ENCODE data around the gene POLRMT. TPM values are rescaled to one million over a fixed set of nuclear protein-coding genes. Genes with fewer than 3 reads are reported as not detected.
"Not testable (repeated sequence)": the region's sequence is repeated elsewhere in the genome, so short reads cannot be mapped to it uniquely, and the experiment has no call there.

The POLRMT gene
- total RNA-seq, 6 donors from 2014 or later: 26.7 to 86.5 (median 50.9) TPM

- peak; percentile 39 to 90 for DNase-seq
- peaks cover 0 to 27% (median 20%) of the 10 kb centered on the region in 4 donors for H3K36me3 ChIP-seq
- peak overlapping the region; percentile 67 to 76 (median 70) for H3K27ac ChIP-seq
- H3K9me3 ChIP-seq: no peaks in the 10 kb centered on the region
- no peaks in the 10 kb centered on the region for H3K27me3 ChIP-seq
- peak in 1 of 2 donors; percentile 59 for ATAC-seq (ENCODE audit: low FRiP score in 2 of 2)
- H3K4me1 ChIP-seq: peaks cover 22 to 31% (median 22%) of the 10 kb centered on the region in 4 donors
- TF ChIP-seq CTCF (IDR thresholded peaks at IDR 0.05) (no peak), EP300 (IDR thresholded peaks at IDR 0.05) (no peak), POLR2AphosphoS5 (IDR thresholded peaks at IDR 0.05) (no peak), POLR2A (IDR thresholded peaks at IDR 0.05) (no peak)
- 3 to 6% methylated on average over 11 to 33 of the region's 35 CpGs for WGBS, 2 donors
- H3K4me3 ChIP-seq: peak overlapping the region; percentile 76 to 99 (median 88)
Observed at GRCh38 chr19:632579-633067, 714 bp downstream of the POLRMT start.

DNA sequence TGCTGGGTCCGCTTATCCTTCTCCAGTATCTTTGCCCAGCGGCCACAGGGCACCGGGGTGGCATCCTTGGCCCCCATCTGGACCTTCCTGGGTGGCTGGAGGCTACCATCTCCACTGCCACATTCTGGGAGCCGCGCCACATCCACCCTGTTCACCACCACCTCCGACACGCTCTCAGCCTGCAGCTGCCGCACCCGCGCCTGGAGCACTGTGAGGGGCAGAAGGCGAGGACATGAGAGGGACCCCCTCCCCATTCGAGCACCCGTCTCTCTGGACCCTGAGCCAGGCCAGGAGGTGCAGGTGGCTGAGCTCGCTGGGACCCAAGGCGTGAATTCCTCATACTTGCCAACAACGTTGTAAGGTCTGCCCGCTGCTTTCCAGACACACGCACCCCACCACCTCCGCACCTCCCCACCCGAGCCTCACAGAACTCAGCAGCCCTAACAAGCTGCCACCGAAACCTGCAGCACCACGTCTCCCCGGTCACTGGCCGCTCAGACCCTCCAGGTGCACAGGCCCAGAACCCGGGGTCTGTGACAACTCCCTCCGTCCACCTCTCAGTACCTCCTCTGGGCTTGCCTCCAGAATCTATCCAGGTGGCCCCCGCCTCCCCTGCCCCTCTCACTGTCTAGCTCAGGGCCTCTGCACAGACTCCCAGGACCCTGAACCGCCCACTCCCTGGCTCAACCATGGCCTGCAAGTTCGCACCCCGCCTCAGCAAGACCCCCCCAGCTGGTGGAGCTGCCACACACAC lies 3.2 kb downstream of the POLRMT start:
- Histone ChIP-seq H3K9me3 (no peaks in the 10 kb centered on the region), H3K4me3 (no peak overlapping the region), H3K27ac (no peak overlapping the region), H3K4me1 (peaks cover 22 to 31% (median 22%) of the 10 kb centered on the region in 4 donors), H3K36me3 (peaks cover 0 to 37% (median 27%) of the 10 kb centered on the region in 4 donors), H3K27me3 (no peaks in the 10 kb centered on the region)
- no peak for TF ChIP-seq CTCF (IDR thresholded peaks at IDR 0.05)
- no peak for TF ChIP-seq POLR2A (IDR thresholded peaks at IDR 0.05)
- DNase-seq (peak in 1 of 2 donors; percentile 73), ATAC-seq (ENCODE audit: low FRiP score in 2 of 2) (no peak)
- 96% methylated on average over 24 to 30 of the region's 30 CpGs for WGBS, 2 donors

- H3K9me3 ChIP-seq; H3K27me3 ChIP-seq; H3K4me3 ChIP-seq; ATAC-seq (ENCODE audit: low FRiP score in 2 of 2); H3K27ac ChIP-seq: not testable (repeated sequence)
- Histone ChIP-seq H3K36me3 (peaks cover 0 to 42% (median 32%) of the 10 kb centered on the region in 4 donors), H3K4me1 (peaks cover 19 to 29% (median 20%) of the 10 kb centered on the region in 4 donors)
- DNase-seq: peak in 1 of 2 donors; percentile 79
- WGBS, 2 donors: 84 to 94% methylated on average over 12 to 25 of the region's 25 CpGs
Observed at GRCh38 chr19:629515-629914, 3.8 kb downstream of the POLRMT start.

- Histone ChIP-seq H3K4me1 (peaks cover 11 to 19% (median 12%) of the 10 kb centered on the region in 4 donors), H3K27me3 (no peaks in the 10 kb centered on the region), H3K36me3 (peaks cover 0 to 55% (median 44%) of the 10 kb centered on the region in 4 donors), H3K9me3 (no peaks in the 10 kb centered on the region), H3K27ac (no peak overlapping the region), H3K4me3 (no peak overlapping the region)
- WGBS, 2 donors: 90% methylated on average over 18 to 19 of the region's 19 CpGs
- DNase-seq: no peak
- TF ChIP-seq POLR2AphosphoS5 (IDR thresholded peaks at IDR 0.05) (no peak), EP300 (IDR thresholded peaks at IDR 0.05) (no peak), CTCF (IDR thresholded peaks at IDR 0.05) (peak in 1 of 6 experiments; percentile 18), POLR2A (IDR thresholded peaks at IDR 0.05) (no peak)
- ATAC-seq (ENCODE audit: low FRiP score in 2 of 2): no peak
Observed at GRCh38 chr19:628168-628567, 5.2 kb downstream of the POLRMT start.

DNA sequence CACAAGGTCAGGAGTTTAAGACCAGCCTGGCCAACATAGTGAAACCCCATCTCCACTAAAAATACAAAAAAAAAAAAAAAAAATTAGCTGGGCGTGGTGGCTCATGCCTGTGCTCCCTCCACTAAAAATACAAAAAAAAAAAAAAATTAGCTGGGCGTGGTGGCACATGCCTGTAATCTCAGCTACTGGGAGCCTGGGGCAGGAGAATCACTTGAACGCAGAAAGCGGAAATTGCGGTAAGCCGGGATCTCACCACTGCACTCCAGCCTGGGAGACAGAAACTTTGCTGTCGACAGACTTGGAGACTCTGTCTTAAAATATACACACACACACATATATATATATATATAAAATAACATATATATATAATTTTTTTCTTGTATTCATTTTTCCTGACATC lies 6.8 kb downstream of the POLRMT start:
- 94 to 96% methylated on average over 7 of the region's 7 CpGs for WGBS, 2 donors
- H3K27me3 ChIP-seq; ATAC-seq (ENCODE audit: low FRiP score in 2 of 2); H3K27ac ChIP-seq; H3K4me3 ChIP-seq; H3K4me1 ChIP-seq; H3K9me3 ChIP-seq; DNase-seq: not testable (repeated sequence)
- H3K36me3 ChIP-seq: peaks cover 0 to 71% (median 59%) of the 10 kb centered on the region in 4 donors
